Activated CD4-positive, alpha-beta T cell treated with anti-CD3 and anti-CD28 coated beads, Interleukin-2, amount 50 U/mL, for 16 hours (primary cell): Measurements from ENCODE around the gene PAXIP1.

Source experiments
- DNase-seq: peaks from one replicate; pipeline ENCODE4 v3.0.0-alpha.2; 2020

PAXIP1 gene

DNA sequence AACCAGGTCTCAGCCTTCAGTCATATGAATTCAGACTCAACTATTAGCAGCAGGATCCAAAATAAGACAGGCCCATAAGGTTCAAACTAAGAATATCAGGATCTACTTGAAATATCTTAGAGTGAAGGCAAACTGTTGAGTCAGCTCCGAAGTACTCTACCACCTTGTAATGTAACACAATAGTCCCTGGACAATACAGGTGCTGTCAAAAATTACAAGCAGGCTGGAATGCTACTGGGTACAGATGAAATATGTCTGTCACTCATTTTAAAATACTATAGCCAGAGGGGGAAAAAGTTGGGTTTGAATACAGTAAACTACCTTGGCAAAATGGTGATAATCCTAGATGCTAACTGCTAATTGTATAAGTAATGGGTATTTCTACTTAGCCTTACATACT is 6.8 kb downstream of the PAXIP1 start:
- no peak for DNase-seq

DNA sequence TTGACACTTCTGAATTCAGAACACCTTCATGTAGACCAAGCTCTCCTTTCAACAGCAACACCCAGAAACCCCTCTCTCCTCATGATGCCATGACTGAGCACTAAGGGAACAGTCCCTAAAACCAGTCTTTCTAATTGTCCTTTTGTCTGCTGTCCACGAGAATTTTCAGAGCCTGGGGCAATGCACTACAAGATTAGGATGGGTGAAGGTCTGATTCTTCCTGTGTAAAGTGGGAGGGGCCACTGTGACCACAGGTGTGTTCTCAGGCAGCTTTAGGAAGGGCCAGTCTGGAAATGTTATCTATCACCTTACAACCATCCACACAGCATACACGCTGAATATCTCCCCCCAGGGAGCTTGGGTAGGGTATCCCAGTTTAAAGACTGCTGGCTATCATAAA is 7.9 kb downstream of the PAXIP1 start:
- DNase-seq = no peak

DNA sequence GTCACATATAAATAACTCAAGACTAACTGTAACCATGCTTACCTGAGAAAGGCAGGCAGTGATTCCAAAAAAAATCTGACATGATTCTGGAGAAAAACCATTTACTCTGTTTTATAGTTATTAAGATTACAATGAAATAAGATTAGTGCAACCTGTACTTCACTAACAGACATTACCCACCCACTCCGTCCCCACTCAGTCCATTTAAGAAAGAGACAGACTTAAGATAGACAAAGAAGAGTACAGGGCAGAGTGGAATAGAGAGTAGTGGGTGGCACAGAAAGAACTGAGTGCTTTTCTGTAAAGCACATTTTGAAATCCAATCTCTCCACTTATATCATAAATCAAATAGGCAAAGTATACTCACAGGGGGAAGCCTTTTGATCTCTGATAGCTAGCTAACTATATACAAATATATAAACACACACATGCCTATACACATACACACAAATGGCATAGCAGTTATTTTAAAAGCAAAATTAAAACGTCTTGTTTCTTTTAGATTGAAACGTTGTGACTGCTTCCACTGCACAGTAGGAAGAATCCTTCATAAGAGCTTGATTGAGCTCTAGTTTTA is 11.9 kb downstream of the PAXIP1 start:
- no peak for DNase-seq

DNA sequence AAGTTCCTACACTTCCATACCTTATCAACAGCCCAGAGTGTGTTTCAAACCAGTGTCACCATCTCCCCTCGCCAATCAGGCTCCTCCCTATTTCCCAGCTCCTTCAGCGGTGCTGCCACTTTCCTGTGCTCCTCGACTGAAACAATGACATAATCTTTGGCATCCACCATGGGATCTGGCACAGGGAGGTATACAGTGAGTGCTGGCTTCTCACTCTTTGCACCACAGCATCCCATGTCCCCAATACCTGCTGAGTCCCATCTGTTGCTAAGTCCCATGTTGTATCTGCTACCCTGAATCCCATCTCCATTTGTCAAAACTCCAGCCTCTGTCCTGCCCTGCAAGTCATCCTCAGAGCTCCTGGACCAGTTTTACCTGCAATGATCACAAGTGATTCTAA is 15.4 kb downstream of the PAXIP1 start:
- DNase-seq = no peak

DNA sequence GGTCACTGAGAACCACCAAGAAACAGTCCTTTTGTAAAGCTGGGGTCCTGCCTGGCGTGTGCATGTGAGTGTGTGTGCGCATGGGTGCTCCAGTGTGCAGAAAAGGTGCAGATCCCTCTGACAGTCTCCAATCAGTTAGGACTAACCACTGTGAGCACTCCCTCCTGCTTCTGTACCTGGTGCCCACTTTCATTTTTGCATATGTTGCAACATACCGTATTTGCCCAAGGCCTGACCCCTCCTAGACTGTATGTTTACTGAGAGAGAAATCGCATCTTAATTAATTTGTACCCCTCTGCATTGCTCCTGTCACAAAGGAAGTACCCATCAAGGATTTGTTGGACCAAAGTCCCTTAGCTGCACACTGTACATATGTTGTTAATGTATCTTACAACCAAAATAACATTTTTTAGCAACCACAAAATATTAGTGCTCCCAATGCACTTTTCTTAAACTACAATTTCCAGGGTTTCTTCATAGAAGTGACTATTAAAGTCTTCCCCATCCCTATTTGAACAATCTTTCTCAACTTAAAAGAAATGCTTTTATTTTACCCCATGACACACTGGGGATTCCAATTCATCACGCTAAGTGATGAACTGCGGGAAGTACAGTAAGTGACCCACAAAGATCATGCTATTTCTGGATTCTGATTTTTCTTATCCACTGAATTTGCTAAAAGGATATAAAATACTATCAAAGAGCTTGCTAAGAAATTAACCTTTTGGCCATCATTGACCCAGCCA is 16.6 kb downstream of the PAXIP1 start:
- no peak for DNase-seq

DNA sequence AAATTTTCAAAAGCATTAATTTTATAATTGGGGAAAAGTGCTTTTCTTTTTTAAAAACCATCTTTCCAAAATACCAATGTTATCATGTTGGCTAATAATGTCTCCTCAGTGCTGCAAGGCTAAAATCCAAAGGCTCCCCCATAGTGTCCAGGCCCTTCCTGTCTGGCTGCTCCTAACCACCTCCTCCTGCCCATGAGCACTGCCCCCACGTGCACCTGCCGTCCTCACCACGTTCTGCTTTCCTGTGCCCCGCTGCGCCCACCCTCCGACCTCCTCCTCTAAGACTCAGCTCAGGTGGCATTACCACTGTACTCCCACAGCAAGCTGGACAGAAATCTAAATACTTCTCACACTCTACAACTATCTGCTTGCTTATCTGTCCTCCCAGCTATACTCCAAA is 17.7 kb downstream of the PAXIP1 start:
- no peak for DNase-seq

DNA sequence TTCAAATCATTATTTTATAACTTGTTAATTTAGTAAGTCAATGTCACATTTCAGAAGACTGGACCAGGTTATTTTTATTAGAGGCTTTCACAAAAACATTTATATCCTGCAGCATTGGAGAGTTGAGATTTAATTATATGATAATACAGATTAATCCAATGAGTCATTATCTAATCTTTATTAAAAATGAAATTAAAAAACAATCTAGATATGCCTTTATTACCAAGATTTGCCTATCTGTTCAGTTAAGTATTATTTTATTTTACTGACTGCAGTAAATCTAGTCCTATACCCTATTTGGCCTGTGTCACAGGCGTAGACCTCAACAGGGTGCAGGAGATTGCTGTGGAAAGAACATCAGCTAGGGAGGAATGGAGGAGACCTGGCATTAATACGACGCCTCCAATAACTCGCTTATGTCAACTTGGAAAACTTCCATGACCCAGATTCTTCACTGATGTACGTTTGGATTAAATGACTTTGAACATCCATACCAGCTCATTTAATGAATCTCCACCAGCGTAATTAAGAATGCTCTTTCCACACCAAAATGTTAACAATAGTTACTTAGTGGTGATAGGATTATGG is 18.2 kb downstream of the PAXIP1 start:
- no peak for DNase-seq

DNA sequence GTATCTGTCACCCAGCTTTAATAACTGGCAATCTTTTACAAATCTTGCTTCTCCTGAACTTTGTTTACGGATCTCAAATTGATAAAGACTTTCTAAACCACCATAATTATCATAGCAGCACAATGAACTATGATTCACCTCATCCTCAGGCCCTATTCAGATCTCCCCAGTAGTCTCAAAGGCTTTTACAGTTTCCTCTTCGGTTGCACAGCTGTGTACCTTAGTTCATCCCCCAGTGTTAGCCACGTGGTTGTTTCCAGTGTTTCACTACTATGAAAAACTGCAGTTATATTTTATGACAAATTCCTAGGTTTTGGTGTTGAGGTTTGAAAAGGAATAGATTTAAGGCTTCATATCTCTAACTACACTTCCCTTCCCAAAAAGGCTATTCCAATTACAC is 24.9 kb downstream of the PAXIP1 start:
- no peak for DNase-seq

DNA sequence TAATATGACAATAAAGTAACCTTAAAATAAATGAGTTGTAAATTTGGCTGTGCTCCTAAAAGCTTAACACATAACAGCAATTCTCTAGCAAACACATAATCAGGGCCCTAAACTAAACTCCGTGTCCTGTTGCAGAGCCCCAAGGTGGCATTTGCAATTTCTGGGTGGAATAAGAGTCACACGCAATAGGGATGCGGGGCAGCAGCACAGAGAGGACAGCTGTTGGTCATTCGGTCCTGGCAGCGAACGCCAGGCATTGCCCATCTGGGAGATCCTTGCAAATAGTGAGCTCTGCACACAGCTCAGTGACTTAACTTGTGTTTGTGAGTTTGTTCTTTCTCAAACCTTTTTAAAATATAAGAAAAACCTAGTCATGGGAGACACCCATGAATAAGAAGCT is 25.7 kb downstream of the PAXIP1 start:
- DNase-seq = no peak

DNA sequence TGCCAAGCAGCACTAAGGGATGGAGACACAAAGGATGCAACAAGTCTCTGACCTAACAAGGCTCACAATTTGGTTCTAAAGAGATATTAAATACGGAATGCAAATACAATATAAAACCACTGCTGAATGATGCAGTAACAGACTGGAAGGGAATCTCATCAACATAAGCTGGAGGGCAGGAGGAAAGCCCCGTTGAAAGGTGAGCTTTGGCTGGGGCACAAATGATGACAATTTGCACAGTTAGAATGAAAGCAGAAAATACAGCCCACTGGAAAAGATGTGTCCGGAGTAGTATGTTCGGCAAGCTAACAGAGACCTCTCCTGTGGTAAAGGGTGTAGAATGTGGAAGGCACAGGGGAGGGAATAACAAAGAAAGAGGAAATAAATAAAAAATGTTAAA is 26.1 kb downstream of the PAXIP1 start:
- DNase-seq = no peak

DNA sequence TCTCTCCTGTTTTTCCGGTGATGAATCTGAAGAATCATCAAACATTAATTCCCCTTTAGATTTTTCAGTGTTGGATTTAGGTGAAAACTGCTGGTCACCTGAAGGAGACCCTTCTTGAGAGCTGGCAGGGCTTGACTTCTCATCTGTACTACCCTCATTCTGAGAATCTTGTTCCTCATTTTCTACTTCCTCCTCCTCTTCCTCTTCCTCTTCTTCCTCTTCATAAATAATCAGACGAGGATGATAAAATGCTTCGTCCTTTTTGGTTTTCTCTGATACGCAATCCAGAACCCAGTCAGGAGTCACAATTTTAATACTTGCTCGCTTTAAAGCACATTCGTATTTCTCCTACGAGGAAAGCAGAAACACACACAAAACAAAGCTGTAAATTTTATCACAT is 26.9 kb downstream of the PAXIP1 start:
- no peak for DNase-seq

DNA sequence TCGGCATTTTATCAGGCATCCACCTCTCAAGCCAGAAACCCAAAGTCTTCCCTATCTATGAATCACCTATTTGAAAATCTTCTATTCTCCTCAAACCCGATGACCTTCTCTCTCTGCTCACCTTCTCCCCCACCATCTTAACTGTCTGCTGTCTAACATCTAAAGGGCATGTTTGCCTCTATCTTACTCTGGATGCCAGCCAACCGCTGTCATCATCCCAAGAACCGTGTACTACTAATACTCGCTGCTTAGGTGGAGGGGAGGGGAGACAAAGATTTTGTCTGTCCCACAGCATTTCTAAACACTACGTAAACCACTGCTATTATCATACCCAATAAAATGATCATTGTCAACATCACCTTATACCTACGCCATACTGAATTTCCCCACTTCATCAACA is 29.5 kb downstream of the PAXIP1 start:
- DNase-seq = no peak

DNA sequence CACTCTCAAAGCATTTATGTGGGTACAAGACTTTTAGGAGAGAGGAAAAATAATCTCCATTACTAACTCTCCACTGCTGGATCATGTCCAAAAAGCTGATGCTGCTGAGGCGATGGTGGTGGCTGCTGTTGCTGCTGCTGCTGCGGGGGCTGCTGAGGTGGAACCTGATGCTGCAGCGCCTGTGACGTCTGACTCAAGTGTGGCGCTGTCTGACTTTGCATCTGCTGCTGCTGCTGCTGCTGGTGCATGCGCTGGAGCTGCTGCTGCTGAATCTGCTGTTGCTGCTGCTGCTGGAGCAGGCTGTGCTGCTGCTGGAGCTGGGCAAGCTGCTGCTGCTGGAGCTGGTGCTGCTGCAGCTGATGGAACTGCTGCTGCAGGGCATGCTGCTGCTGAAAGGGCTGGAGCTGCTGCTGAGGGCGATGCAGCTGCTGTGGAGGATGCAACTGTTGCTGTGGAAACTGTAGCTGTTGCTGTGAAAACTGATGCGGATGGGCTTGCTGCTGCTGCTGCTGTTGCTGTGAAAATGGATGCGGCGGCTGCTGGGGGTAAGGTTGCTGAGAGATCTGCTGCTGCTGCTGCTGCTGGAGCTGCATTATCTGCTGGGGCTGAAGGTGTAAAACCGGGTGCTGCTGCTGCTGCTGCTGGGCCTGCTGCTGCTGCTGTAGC is 34.5 kb downstream of the PAXIP1 start:
- DNase-seq = no peak

DNA sequence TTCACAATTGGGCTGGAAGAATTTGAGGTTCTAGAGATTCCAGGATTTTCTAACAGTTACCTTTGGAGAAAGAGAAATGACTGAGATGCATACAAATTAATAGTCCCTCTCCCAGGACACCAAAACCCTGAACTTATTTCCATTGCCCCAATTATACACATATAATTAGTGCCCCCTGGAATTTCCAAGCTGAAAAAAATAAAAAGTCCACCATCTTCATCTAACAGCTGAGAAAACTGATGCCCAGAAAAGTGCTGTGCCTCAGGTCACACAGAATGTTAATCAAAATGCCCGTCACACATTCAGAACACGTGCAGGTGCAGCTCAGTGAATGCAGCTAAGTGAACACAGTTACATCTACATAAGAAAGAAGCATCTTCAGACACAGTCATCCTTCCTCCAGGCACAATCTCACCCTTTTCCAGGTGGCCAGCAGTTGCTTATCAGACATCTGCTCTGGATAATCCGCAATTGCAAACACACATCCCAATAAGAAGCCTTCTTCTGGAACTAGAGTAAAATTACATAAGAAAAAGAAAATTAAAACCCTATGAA is 35.4 kb downstream of the PAXIP1 start:
- no peak for DNase-seq

DNA sequence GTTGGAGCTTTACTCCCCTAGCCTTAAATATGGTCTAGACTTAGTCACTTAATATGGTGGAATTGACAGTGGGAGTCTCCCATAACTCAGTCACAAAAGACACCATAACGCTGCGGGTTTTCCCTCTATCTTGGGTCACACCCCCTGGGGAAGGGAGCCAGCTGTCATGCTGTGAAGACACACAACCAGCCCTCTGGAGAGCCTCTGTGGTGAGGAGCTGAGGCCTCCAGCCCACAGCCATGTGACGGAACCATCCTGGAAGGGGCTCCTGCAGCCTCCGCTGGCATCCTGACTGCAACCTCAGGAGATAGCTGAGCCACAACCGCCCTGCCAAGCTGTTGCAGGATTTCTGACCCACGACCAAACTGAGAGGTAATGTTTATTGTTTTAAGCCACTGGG is 37.9 kb downstream of the PAXIP1 start:
- DNase-seq = no peak

DNA sequence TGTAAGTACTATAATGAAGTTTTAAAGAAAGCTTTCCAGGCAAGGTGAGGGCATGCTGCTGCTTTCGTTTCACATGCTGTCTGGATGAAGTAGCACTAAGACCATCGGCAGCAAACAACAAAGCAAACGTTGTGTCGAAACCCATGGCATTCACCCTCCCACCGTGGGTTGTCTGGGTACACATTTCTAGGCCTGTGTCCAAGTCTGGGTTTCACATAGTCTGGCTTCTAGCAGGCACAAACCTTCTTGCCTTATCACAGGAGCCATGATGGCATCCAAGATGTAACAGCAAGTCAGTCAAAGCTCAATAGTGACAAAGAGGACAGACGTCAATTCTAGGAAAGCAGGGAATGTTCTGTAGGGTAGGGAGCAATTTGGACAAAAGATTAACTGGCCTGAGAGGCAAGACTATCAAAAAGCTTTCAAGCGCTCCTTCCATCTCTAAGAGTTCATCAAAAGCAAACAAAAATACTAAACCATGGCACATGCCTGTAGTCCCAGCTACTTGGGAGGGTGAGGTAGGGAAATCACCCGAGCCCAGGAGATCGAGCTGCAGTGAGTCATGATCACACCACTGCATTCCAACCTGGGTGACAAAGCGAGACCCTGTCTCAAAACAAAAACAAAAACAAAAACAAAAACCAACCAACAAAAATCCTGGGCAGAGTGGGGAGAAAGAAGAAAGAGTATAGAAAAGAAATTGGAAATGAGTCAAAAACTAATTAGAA is 42.7 kb downstream of the PAXIP1 start:
- DNase-seq = no peak

DNA sequence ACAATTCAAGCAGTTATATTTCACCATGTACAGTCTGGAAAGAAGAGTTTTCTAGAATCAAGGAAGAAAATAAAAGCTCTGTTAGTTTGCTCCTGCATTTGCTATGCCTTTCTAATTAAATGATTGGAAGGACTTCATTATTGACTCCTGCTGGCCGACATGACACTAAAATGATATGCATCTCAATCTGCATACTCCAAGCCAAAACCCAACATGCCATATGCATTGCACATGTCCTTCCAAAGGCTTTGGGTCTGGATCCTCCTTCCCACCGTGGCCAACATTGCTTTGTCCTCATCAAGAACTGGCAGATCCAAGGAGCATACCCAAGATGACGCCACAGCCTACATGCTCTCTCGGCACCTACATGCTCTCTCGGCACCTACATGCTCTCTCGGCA is 46.5 kb downstream of the PAXIP1 start:
- DNase-seq = no peak

DNA sequence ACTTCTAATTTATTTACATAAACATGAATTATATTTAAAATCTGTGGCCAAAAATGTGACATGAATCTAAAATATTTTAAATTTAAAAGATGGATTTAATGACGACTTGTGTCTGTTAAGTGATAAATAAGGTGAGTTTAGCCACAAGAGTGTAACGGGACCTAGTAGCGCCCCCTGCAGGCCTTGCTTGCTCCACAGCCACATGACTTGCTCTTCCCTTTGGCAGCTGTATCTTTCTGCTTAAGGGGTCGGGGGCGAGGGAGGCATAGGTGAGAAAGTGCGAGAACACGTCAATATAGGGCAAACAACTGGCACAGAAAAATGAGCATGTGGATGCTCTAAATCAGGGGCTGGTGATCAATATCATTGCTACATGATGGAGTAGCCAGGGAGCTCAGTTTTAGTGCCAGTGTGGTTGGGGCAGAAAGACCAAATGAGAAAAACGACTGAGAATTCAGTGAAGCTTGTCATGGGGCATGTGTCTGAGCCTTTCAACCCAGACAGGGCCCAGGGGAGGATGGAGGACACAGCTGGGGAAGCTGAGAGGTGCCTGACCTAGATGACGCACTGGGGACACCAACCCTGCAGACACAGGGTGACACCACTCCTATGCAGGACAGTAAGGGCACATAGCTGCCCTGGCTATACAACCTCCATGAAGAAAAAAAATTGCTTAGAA is 49.8 kb downstream of the PAXIP1 start:
- DNase-seq = peak; percentile 60

DNA sequence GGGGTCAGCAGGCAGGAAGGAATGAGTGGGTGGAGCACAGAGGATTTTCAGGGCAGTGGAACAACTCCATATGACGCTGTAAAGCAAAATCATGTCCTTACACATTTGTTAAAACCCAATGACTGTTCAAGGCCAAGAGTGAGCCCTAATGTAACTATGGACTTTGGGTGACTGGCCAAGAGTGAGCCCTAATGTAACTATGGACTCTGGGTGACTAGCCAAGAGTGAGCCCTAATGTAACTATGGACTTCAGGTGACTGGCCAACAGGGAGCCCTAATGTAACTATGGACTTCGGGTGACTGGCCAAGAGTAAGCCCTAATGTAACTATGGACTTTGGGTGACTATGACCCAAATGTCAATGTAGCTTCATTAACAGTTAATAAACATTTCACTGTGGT is 52.0 kb downstream of the PAXIP1 start:
- no peak for DNase-seq

DNA sequence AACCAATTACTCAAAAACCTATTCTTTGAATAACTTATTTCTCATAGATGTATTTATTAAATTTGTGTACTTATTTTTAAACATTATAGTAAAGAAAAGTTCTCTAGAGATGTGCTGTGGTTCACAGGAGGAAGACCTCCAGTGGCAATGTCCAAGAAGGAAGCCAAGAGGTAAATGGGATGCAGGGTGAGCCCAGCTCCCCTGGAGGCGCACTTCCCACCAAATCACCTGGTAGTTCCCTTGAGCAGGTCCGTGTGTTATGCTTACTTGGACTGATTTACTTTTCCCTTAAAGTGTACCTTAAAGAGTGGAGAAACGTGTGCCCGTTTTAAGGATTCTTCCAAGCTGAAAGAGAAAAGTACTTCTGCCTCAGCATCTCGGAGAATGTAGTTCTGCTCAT is 55.3 kb downstream of the PAXIP1 start:
- no peak for DNase-seq

DNA sequence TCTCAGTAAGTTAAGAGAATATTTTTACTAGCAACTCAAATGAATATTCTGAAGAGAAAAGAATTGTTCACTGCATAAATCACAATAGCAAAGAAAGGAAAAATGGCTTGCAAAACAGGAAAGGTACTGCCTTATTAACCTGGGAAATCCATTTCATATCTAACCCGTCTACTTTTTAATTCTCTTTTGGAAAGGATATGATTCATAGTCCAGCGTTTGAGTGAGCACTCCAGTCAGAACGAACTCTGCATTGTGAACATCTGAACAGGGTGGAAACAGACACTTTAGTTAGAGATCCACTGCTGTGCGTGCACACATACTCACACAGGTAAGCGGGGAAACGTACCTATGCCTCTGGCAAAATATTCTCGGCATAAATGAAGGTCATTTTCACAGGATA is 56.8 kb downstream of the PAXIP1 start:
- no peak for DNase-seq

DNA sequence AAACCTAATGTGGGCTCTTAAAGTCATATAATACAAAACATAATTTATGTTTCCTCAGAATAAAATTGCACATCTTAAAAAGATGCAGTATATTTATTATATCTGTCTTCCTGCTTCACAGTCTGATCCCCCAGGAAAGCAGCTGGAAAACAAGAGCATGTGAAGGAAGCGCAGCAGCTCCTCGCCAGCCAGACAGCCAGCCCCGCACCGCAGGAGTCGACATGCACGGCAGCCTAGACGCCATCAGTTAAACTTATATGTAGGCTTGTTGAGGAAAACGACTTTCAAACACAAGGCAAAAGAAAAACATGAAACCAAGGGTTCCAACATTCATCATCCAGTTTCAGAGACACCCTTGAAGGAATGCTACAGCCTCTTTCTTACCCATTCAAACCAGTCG is 59.0 kb downstream of the PAXIP1 start:
- DNase-seq = no peak

DNA sequence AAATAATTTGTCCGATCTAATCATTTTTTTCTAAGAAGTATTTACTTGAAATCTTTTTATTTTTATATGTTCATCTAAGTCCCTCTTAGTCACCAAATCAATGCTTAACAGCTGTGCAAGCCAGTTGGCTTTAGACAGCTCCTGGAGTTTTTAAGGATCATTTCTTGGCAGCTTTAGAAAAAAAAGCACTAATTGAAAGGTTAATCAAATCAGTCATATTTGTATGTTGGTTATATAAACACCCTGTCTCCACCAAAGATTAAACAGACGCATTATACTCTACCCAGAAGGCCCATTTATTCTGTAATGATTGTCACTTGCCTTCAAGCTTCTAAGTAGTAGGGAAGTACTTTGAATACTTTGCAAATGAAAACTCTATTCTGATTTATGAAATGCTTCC is 60.2 kb downstream of the PAXIP1 start:
- DNase-seq = no peak
